GM20431 (cell line): ENCODE measurements around the gene CYB5D1.

Experiments used
- in situ Hi-C: fragments of 300-500 bp; cut with MseI, MboI; formaldehyde crosslinking; loops from one replicate; pipeline ENCODE4 v1.15.0; 2020; ENCODE audit warnings: low sequenced_read_pairs; ENCODE audit not compliant: unreplicated experiment

CYB5D1 gene

GRCh38 chr17:7910711-7911110, 52.9 kb downstream of the CYB5D1 start:
- in situ Hi-C loops: loop anchor here (10.0 kb wide), 1 partner anchor 74 kb away; no protein-coding TSS in a partner anchor

DNA sequence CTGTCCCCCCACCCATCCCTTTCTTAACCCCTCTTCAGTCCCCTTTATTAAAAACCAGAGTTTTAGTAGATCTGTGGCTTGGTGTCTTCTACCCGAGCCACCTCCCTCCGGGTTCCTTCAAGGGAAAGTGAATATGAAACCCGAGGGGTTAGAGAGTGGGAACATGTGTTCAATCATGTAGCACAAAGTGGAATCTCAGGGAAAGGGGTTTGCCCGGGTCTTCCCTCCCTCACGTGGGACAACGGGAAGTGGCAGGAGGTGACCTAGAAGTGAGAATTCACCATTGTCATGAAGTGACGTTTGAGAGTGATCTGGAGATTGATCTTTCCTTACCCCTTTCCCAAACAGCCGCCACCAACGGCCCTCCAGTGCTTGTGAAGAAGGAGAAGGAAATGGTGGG, 53.3 kb downstream of the CYB5D1 start:
- in situ Hi-C loops: loop anchor here (10.0 kb wide), 1 partner anchor 74 kb away; no protein-coding TSS in a partner anchor
